Endothelial cell of umbilical vein (primary cell): Measurements from ENCODE around the gene COG5. TPM values are rescaled to one million over a fixed set of nuclear protein-coding genes. Genes with fewer than 3 reads are reported as not detected.
A peak's percentile ranks its signal among the peaks of the same experiment; 100 is the strongest.

ENCODE experiments used
- BruUV-seq: library from RNA; stranded (reverse); fragments of 400-500 nt; replicated peaks from 2 replicates; lab custom pipeline; 2021; lab: Mats Ljungman, UMichigan
- CTCF ChIA-PET: fragments of 300-600, 350-600 bp; sonication (Branson Sonifier 250); formaldehyde crosslinking; loops from one replicate; lab custom pipeline; 2021; ENCODE audit warnings: antibody characterized with exemption, inconsistent platforms; lab: Charles Lee
- POLR2A ChIA-PET: fragments of 300-600, 350-600 bp; sonication (Branson Sonifier 250); formaldehyde crosslinking; loops from one replicate; lab custom pipeline; 2021; ENCODE audit warnings: antibody characterized with exemption, inconsistent platforms; lab: Charles Lee
- DNase-seq: peaks from one replicate; pipeline ENCODE4 v3.0.0-alpha.2; 2011; ENCODE audit warnings: low read depth, low spot score
- FAIRE-seq: peaks from 2 replicates; lab custom pipeline; 2011; peaks lifted over from hg19 to GRCh38; lab: Jason Lieb, UNC
- H2AFZ ChIP-seq: 2 replicates; pipeline ENCODE4 v1.6.0; 2012; ENCODE audit warnings: low read depth, low read length, control low read depth, inconsistent platforms
- H3K27ac ChIP-seq: 2 replicates; pipeline ENCODE4 v1.5.1; 2011; ENCODE audit warnings: low read depth, mild to moderate bottlenecking, control low read depth, low read length, moderate library complexity; ENCODE audit not compliant: insufficient read depth
- H3K27me3 ChIP-seq, 2 experiments: 2 replicates each; pipeline versions ENCODE4 v1.6.0 to v1.6.1; 2011; ENCODE audit warnings: low read length in 2 of 2, mixed read lengths in 1 of 2; ENCODE audit not compliant: control insufficient read depth in 2 of 2, insufficient read depth in 2 of 2
- H3K36me3 ChIP-seq, 2 experiments: 2 replicates in 1 of 2; 3 replicates in 1 of 2; pipeline ENCODE4 v1.5.1; 2011; ENCODE audit warnings: low read length in 2 of 2, mild to moderate bottlenecking in 1 of 2, moderate library complexity in 1 of 2; ENCODE audit not compliant: control insufficient read depth in 2 of 2, insufficient read depth in 2 of 2; ENCODE audit errors: extremely low read depth in 1 of 2
- H3K4me1 ChIP-seq: 3 replicates; pipeline ENCODE4 v1.5.1; 2011; ENCODE audit warnings: mild to moderate bottlenecking, low read length; ENCODE audit not compliant: control insufficient read depth, insufficient read depth; ENCODE audit errors: extremely low read depth
- H3K4me2 ChIP-seq: 2 replicates; pipeline ENCODE4 v1.6.1; 2011; ENCODE audit warnings: low read length, control low read depth, mixed read lengths; ENCODE audit not compliant: insufficient read depth
- H3K4me3 ChIP-seq, 3 experiments: fragments of 200-600 bp in 1 of 3; sonication (generic), shearing (Covaris generic) in 1 of 3; replicated peaks in 1 of 3; 2 replicates each; pipeline ENCODE4 v1.5.1; 2011 to 2016; ENCODE audit warnings: control low read depth in 3 of 3, low read length in 3 of 3, mild to moderate bottlenecking in 2 of 3, inconsistent platforms in 1 of 3, low read depth in 1 of 3, moderate library complexity in 1 of 3; ENCODE audit not compliant: insufficient read depth in 1 of 3
- H3K79me2 ChIP-seq: 2 replicates; pipeline ENCODE4 v1.6.0; 2012; ENCODE audit warnings: low read length, inconsistent platforms; ENCODE audit not compliant: control insufficient read depth, insufficient read depth
- H3K9ac ChIP-seq: replicated peaks from 2 replicates; pipeline ENCODE3; 2011; ENCODE audit warnings: low read length, control low read depth; ENCODE audit not compliant: insufficient read depth; ENCODE audit errors: extremely low read depth
- H3K9me1 ChIP-seq: replicated peaks from 3 replicates; pipeline ENCODE4 v1.6.0; 2011; ENCODE audit warnings: mild to moderate bottlenecking, low read length; ENCODE audit not compliant: control insufficient read depth, insufficient read depth; ENCODE audit errors: extremely low read depth
- H3K9me3 ChIP-seq: replicated peaks from 2 replicates; pipeline ENCODE4 v1.5.1; 2012; ENCODE audit warnings: low read length, inconsistent platforms; ENCODE audit not compliant: control insufficient read depth, insufficient read depth
- H4K20me1 ChIP-seq: replicated peaks from 2 replicates; pipeline ENCODE3; 2011; ENCODE audit warnings: mild to moderate bottlenecking, low read length; ENCODE audit not compliant: control insufficient read depth, insufficient read depth; ENCODE audit errors: extremely low read depth
- CTCF ChIP-seq, 2 donors: IDR thresholded peaks; 1 replicate in 1 of 2; 2 replicates in 1 of 2; pipeline ENCODE4 v1.5.1; 2011; ENCODE audit warnings: low read length in 2 of 2, mild to moderate bottlenecking in 2 of 2, moderate library complexity in 2 of 2, control low read depth in 1 of 2, inconsistent platforms in 1 of 2, low read depth in 1 of 2; ENCODE audit not compliant: insufficient read depth in 1 of 2; ENCODE audit errors: extremely low read depth in 1 of 2
- EZH2 ChIP-seq: IDR thresholded peaks from 2 replicates; pipeline ENCODE4 v1.6.1; 2012; ENCODE audit warnings: borderline replicate concordance, low read depth, mild to moderate bottlenecking, moderate library complexity, low read length, inconsistent platforms; ENCODE audit not compliant: severe bottlenecking
- FOS ChIP-seq: IDR thresholded peaks from 2 replicates; pipeline ENCODE4 v1.6.1; 2011; ENCODE audit warnings: mild to moderate bottlenecking, low read length, moderate library complexity, borderline replicate concordance; ENCODE audit not compliant: insufficient read depth
- GATA2 ChIP-seq: IDR thresholded peaks from 2 replicates; pipeline ENCODE4 v1.7.0; 2011; ENCODE audit warnings: low read depth, mild to moderate bottlenecking, moderate library complexity, mixed read lengths, low read length; ENCODE audit not compliant: insufficient read length, insufficient read depth
- JUN ChIP-seq: IDR thresholded peaks from 2 replicates; pipeline ENCODE4 v1.6.1; 2011; ENCODE audit warnings: borderline replicate concordance, low read depth; ENCODE audit not compliant: insufficient read length, insufficient read depth
- MAX ChIP-seq: IDR thresholded peaks from 2 replicates; pipeline ENCODE4 v1.6.1; 2011; ENCODE audit not compliant: insufficient read depth, insufficient read length
- MYC ChIP-seq: IDR thresholded peaks from one replicate; pipeline ENCODE4 v1.6.1; 2011; ENCODE audit warnings: mild to moderate bottlenecking, low read depth, low read length
- POLR2A ChIP-seq: IDR thresholded peaks from 2 replicates; pipeline ENCODE4 v1.6.1; 2012; ENCODE audit warnings: low read depth, mild to moderate bottlenecking, control low read depth, low read length
- POLR2AphosphoS5 ChIP-seq: IDR thresholded peaks from 2 replicates; pipeline ENCODE4 v1.6.1; 2012; ENCODE audit warnings: low read depth, mild to moderate bottlenecking, control low read depth, low read length, moderate library complexity; ENCODE audit not compliant: insufficient read depth
- dilution Hi-C: fragments of 300-500 bp; cut with MboI; formaldehyde crosslinking; loops from one replicate; pipeline ENCODE4 v1.15.0; 2019; ENCODE audit warnings: low sequenced_read_pairs; ENCODE audit not compliant: extremely low pct_ligation_motif_present
- intact Hi-C: fragments of 100-400 bp; cut with micrococcal nuclease; formaldehyde crosslinking; loops from one replicate; pipeline ENCODE4 v1.10.0; 2022
- polyA plus RNA-seq, 4 experiments: library from polyadenylated mRNA; depleted of rRNA in 3 of 4; stranded (reverse) in 3 of 4; unstranded in 1 of 4; fragments of >200 nt; gene quantifications; 2 replicates each; pipeline versions ENCODE4 v1.2.1 to v1.2.3, GENCODE V29; 2011 to 2012; ENCODE audit warnings: missing spikeins in 1 of 4
- total RNA-seq: library from RNA; stranded (reverse); gene quantifications from 2 replicates; pipeline ENCODE4 v1.2.3, GENCODE V29; 2021

COG5 gene
- total and polyA plus RNA-seq, 2 donors (not counting 3 experiments of a cell fraction or from before 2014, with no cell fraction given), result 18.8 to 45.3 TPM

GRCh38 chr7:107597953-107598352 lies 34.2 kb upstream of the COG5 start:
- Histone ChIP-seq H3K27me3 (no peaks in the 10 kb centered on the region), H3K9ac (no peak overlapping the region), H3K4me2 (no peak overlapping the region), H3K36me3 (peaks cover 3 to 13% of the 10 kb centered on the region in 2 experiments), H2AFZ (no peak overlapping the region), H3K4me1 (peaks cover 50% of the 10 kb centered on the region), H4K20me1 (no peaks in the 10 kb centered on the region), H3K9me1 (no peaks in the 10 kb centered on the region), H3K27ac (peak overlapping the region; percentile 97), H3K9me3 (no peaks in the 10 kb centered on the region), H3K79me2 (peaks cover 2% of the 10 kb centered on the region), H3K4me3 (no peak overlapping the region)
- FAIRE-seq, result no peak
- no TSS peak for BruUV-seq
- POLR2A ChIA-PET, result no interaction called here
- dilution Hi-C loops (no loop called here), intact Hi-C loops (loop anchor here (2.0 to 10.0 kb wide), 3 partner anchors 95 to 1061 kb away; no protein-coding TSS in a partner anchor)
- TF ChIP-seq MYC, result no peak
- TF ChIP-seq JUN, result no peak
- no peak for TF ChIP-seq FOS
- no peak for TF ChIP-seq GATA2
- TF ChIP-seq POLR2A, result no peak
- no peak for TF ChIP-seq POLR2AphosphoS5
- no peak for TF ChIP-seq EZH2
- no peak for TF ChIP-seq MAX
- no peak for TF ChIP-seq CTCF (IDR thresholded peaks at IDR 0.05; ENCODE audit: extremely low read depth in 1 of 2, insufficient read depth in 1 of 2, low read depth in 1 of 2, low read length in 2 of 2)
- DNase-seq, result no peak
- CTCF ChIA-PET, result interaction anchor here (1.4 kb wide), 1 partner anchor 63 kb away, joined by 5 read pairs; the partner anchor contains the start of gene SLC26A4
